Measurements from ENCODE around the gene NAA20. TPM values are rescaled to one million over a fixed set of nuclear protein-coding genes. Genes with fewer than 3 reads are reported as not detected.

The NAA20 gene
- 10 to 100 TPM; 13.3 to 20.9 (median 15.4) TPM for total RNA-seq

GRCh38 chr20:20017001-20017843, at the start of gene NAA20:
Gene NAA20, plus strand, starts transcription at chr20:20017362. Its CDS starts 35 bp downstream, at chr20:20017397.
- no peaks in the 10 kb centered on the region for H3K36me3 ChIP-seq
- H3K9me3 ChIP-seq: no peaks in the 10 kb centered on the region
- H3K4me1 ChIP-seq: peaks cover 0 to 24% (median 6%) of the 10 kb centered on the region in 4 donors
- H3K27ac ChIP-seq: peak within 1 kb of the TSS; percentile 27 to 79 (median 63)
- peak; percentile 90 to 97 (median 94) for DNase-seq
- H3K4me3 ChIP-seq: peak within 1 kb of the TSS; percentile 71 to 85 (median 84)
- TF ChIP-seq POLR2A (IDR thresholded peaks at IDR 0.05) (peak; percentile 26 to 38), CTCF (IDR thresholded peaks at IDR 0.05) (peak; percentile 47 to 91 (median 81))
- no peaks in the 10 kb centered on the region for H3K27me3 ChIP-seq

DNA sequence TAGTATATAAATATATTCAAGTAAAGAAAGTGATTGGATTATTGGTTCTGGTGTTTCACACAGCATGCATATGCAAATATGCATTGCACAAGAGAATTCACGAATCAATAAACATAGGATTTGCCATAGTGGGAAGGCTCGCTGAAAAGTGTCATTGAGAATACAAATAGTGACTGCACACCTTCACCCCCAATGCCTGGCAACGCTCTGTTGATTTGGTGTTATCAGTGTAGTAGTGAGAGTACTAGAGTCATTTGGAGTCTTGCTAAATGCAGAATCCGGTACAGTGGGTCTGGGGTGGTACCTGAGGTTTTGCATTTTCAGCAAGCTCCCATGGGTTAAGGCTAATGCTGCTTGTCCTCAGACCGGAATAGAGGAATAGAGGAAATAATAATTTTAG, 49.7 kb upstream of the NAA20 start:
- TF ChIP-seq POLR2A (IDR thresholded peaks at IDR 0.05) (no peak), CTCF (IDR thresholded peaks at IDR 0.05) (no peak)
- Histone ChIP-seq H3K9me3 (no peaks in the 10 kb centered on the region), H3K27ac (no peak overlapping the region), H3K36me3 (peaks cover 0 to 87% (median 0%) of the 10 kb centered on the region in 3 donors), H3K4me1 (no peaks in the 10 kb centered on the region), H3K27me3 (no peaks in the 10 kb centered on the region), H3K4me3 (no peak overlapping the region)
- peak in 1 of 3 donors; percentile 7 for DNase-seq

DNA sequence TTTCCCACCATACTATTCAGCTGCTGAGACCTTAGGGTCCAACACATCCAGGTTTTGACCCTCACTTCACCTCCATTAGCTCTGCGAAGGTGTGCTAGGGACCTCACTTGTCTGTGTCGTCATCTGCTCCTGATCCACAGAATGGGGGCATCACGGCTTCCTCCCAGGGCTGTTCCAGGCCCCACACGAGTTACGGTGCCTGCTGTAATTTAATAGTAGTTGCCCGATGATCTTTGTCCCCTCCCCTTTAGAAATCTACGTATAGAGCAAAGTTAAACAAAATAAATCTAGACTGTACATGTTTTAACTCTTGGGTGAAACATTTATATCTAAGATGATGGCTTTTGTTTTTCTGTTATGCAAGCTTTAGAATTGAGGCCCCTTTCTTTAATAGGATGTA, 49.1 kb upstream of the NAA20 start:
- no peaks in the 10 kb centered on the region for H3K9me3 ChIP-seq
- peak in 1 of 3 donors; percentile 3 for DNase-seq
- no peak for TF ChIP-seq POLR2A (IDR thresholded peaks at IDR 0.05)
- TF ChIP-seq CTCF (IDR thresholded peaks at IDR 0.05): no peak
- H3K27ac ChIP-seq: no peak overlapping the region
- peaks cover 0 to under 1% (median 0%) of the 10 kb centered on the region in 4 donors for H3K4me1 ChIP-seq
- no peaks in the 10 kb centered on the region for H3K27me3 ChIP-seq
- peaks cover 0 to 87% (median 0%) of the 10 kb centered on the region in 3 donors for H3K36me3 ChIP-seq
- H3K4me3 ChIP-seq: no peak overlapping the region

DNA sequence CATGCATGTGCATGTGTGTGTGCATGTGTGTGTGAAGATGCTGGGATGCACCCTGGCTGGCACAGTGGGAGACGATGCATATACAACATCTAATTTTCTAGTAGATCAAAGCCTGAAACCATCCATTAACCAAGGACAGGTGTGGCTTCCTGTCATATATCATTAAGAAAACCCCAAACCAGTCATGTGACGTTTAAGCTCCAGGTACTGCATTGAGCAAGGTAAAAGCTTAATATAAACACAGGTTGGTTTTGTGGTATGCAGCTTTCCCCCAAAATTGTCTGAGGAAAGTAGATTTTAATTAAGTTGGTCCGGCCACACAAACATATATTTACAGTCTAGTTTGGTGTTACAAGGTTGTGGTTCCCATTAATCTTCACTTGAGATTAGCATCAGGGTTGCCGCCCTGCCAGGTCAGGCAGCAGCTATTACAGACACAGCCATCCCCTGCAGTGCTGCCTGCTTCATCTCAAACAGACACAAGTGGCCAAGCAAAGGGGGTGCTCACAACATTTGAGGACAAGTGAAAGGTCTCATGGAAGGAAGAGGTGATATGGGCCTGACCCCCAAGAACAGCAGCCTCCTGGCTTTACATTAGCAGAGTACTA, 48.6 kb upstream of the NAA20 start:
- Histone ChIP-seq H3K4me1 (peaks cover 0 to 6% (median 0%) of the 10 kb centered on the region in 4 donors), H3K27me3 (no peaks in the 10 kb centered on the region), H3K4me3 (no peak overlapping the region), H3K9me3 (no peaks in the 10 kb centered on the region), H3K36me3 (peaks cover 0 to 89% (median 0%) of the 10 kb centered on the region in 3 donors), H3K27ac (no peak overlapping the region)
- DNase-seq: peak in 1 of 3 donors; percentile 14
- TF ChIP-seq CTCF (IDR thresholded peaks at IDR 0.05): no peak
- no peak for TF ChIP-seq POLR2A (IDR thresholded peaks at IDR 0.05)

GRCh38 chr20:19969106-19969505, 48.1 kb upstream of the NAA20 start:
- TF ChIP-seq CTCF (IDR thresholded peaks at IDR 0.05): no peak
- no peak for TF ChIP-seq POLR2A (IDR thresholded peaks at IDR 0.05)
- Histone ChIP-seq H3K27ac (no peak overlapping the region), H3K4me1 (peaks cover 0 to 12% (median 0%) of the 10 kb centered on the region in 4 donors)

More at GRCh38 chr20:19969106-19969505, 48.1 kb upstream of the NAA20 start:
- no peaks in the 10 kb centered on the region for H3K27me3 ChIP-seq
- DNase-seq: peak in 1 of 3 donors; percentile 13
- H3K4me3 ChIP-seq: no peak overlapping the region
- peaks cover 0 to 86% (median 0%) of the 10 kb centered on the region in 3 donors for H3K36me3 ChIP-seq
- H3K9me3 ChIP-seq: no peaks in the 10 kb centered on the region

All from Peyer's patch (tissue), 4 donors.